Measurements from ENCODE around the gene EGF.

DNA sequence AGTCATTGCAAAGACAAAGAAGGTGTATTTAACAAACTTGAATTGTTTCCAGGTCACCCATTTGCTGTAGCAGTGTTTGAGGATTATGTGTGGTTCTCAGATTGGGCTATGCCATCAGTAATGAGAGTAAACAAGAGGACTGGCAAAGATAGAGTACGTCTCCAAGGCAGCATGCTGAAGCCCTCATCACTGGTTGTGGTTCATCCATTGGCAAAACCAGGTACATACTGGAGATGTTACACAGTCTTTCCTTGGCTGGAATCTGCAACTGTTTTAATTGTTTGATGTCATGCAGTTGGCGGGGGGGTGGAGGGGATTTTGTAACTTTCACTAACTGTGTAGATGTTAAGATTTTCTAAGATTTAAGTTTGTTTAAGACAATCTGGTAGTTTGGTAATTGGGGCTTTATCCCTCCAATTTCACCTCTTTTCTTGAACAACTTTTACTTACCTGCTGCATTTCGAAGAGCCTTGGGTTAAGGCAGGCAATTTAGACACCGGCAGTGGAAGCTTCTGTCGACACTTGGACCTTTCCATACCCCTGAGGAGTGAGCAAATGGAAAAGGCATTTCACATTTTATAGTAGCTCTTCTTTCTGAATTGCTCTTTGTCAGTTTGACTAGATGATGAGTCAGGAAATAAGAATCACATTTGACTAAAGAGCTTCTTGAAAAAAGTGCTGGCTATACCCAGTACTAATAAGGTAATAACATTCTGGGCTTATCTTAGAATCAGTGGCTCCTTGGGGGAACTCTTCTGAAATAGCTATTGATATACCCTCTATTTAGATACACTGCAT, 67.4 kb downstream of the EGF start:
- TF ChIP-seq CTCF (conservative IDR thresholded peaks at IDR 0.05): no peak
- no peak for TF ChIP-seq ZFX (IDR thresholded peaks at IDR 0.05)

Measured in C4-2B (cell line).